Stimulated activated CD8-positive, alpha-beta memory T cell treated with anti-CD3 and anti-CD28 coated beads, Interleukin-12 subunit alpha, Interleukin-12 subunit beta, amount 100 ng/mL, for 4 hours (primary cell): ENCODE measurements around the gene GTF3C1.

Source experiments
- DNase-seq: peaks from one replicate; pipeline ENCODE4 v3.0.0-alpha.2; 2020; ENCODE audit warnings: low read depth

GTF3C1 gene

DNA sequence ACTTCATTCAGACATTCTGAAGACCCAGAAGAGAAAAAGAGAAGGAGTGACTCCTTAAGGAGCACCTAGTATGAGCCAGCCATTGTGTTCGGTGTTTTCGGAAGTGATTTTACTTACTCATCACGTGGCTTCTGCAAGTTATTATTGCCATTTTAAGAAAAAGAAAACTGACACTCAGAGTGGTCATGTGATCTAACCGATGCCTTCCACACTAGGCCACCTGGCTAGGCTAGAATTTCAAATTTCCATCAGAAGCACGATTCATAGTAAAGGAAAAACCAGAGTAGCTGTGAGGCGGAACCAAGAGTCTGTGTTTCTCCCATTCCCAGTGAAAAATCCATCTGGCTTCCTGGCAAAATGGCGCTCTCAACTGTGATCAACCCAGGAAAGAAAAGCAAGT lies 32.0 kb downstream of the GTF3C1 start:
- no peak for DNase-seq

DNA sequence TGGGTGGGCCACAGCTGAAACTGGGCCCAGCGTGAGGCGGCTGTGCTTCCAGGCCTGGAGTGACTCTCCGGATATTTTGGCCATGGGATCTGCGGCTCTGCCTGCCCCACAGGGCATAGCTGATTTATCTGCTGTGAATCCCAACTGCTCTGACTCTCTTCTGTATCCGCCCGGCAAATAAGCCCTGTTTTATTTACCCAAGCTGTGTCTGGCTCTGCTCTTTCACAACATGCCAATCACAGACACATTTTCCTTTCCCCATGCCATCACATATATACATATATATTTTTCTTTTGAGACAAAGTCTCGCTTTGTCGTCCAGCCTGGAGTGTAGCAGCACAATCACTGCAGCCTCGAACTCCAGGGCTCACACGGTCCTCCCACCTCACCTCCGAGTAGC lies 33.3 kb downstream of the GTF3C1 start:
- no peak for DNase-seq

DNA sequence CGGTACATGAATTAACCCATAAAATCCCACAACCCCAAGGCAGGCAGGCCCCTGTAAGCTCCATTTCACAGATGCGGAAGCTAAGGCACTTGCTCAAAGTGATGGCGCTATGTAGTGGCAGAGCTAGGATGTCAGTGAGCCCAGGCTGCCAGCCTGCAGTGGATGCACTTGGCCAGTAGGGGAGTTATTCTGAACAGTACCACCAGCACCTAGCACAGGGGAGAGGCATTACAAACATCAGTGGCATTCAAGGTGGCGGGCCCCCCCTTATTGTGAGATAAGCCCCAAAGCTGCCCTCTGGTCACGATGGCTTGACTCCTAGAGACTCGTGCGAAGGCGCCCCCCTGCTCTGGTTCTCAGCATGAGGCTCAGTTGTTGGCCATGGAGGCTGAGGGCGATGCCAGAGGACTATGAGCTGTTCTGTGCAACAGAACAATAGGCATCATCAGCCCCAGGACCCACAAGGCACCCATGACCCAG lies 33.8 kb downstream of the GTF3C1 start:
- DNase-seq, result no peak

DNA sequence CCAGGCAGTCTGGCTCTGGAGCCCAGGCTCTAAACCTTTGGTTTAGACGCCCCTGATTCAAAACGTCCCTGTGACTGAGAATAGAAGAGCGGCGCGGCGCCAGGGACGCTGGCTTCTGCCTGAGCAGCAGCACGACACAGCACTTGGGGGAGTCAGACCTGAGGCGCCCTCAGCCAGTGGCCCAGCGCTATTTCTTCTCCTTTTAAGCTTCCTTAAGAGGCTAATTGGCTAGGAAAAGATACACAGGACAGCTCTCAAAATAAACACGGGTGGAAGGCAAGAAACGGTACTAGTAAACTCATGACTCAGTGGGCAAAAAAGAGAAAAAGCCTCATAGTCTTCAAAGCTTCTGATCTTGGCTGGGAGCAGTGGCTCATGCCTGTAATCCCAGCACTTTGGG lies 34.9 kb downstream of the GTF3C1 start:
- DNase-seq, result no peak

DNA sequence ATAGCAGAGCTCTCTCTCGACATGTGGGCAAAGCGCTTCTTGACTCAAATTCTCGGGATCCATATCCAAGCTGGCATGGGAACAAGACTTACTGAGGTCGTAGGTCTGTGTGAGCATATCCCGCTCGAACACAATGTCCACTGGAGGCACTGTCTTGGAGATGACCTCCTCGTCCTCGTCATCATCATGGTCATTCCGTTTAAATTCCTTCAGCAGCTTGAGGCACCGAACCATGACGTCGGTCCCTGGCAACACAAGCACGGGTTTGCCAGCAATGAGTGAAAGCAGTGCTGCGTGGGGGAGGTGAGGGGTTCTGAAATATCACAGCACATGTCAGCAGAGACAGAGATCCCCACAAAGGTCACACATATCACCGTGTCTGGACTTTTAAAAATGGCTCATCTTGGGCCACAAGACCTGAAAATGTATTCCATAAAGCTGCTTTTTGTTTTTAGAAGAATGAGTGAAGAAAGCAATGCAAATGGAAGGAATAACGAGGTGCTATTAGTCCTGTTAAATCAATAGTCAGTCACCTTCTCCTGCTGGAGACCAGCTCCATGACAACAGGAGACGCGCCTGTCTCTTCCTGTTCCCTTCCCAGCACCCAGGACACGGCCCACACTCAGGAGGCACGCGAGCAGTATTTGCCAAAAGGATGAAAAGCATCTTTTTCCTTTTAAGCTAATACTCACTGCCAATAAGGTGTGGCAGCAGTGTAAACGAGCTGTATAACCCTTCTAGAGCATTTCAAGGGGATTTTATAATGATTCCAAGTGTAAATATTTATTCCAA lies 37.9 kb downstream of the GTF3C1 start:
- DNase-seq, result no peak

- no peak for DNase-seq
Observed at GRCh38 chr16:27508476-27508875, 41.2 kb downstream of the GTF3C1 start.

DNA sequence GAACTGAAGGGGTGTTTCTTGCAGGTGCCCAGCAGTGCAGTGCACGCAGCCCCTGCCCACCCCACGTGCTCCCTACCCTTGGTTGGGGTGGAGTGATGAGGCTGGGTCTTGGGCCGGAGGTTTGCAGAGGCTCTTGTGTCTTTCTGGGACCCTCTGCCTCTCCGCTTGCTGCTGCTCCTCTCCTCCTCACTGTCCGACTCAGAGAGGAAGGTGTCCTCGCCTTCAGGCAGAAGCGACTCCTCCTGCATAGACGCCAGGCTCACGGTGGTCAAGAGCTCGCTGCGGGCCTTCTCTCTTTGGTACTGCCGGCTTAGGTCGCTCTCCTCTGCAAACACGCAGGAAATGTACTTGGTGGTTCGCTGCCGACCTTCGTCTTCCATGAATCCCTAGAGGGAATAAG lies 42.9 kb downstream of the GTF3C1 start:
- DNase-seq, result no peak

- no peak for DNase-seq
Observed at GRCh38 chr16:27505297-27506236, 44.1 kb downstream of the GTF3C1 start.

DNA sequence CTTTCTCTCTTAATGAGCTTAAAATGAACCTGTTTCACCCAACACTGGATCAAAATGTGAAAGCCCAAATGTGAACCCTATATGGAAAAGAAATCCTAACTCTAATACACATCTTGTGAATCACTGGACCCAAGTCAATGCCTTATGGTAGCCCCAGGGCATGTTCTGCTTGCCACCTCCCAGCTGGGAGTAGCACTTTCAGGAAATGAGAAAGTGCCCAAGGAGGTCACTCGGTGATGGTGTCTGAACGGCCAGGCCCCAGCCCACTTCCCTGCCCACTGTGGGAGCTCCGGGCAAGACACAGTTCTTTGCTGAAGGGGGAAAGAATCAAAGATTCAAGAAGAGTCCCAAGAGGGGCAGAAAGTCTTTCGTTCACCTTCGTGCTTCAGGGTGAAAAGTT lies 46.1 kb downstream of the GTF3C1 start:
- no peak for DNase-seq

DNA sequence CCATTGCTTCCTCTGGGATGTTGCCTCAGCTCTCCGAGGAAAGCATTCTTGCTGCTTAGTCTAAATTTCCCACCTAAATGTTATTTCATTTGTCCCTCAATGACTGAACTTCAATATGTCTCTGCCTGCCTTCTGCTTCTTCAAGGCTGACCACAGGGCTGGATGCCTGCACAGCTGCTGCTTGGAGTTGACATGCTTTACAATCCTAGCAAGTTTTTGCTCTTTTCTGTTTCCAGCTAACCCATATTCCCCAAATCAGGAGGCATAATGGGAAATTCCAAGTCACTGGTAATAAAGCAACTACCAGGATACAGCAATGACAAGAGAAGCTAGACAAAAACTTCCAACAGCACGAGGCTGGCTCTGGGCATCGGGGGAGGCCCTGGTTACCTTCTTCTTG lies 48.9 kb downstream of the GTF3C1 start:
- no peak for DNase-seq

- DNase-seq, result no peak
Observed at GRCh38 chr16:27499659-27500055, 50.1 kb downstream of the GTF3C1 start.

- DNase-seq, result no peak
Observed at GRCh38 chr16:27498916-27499658, 50.6 kb downstream of the GTF3C1 start.

GRCh38 chr16:27498031-27498825 lies 51.5 kb downstream of the GTF3C1 start:
- DNase-seq, result no peak

DNA sequence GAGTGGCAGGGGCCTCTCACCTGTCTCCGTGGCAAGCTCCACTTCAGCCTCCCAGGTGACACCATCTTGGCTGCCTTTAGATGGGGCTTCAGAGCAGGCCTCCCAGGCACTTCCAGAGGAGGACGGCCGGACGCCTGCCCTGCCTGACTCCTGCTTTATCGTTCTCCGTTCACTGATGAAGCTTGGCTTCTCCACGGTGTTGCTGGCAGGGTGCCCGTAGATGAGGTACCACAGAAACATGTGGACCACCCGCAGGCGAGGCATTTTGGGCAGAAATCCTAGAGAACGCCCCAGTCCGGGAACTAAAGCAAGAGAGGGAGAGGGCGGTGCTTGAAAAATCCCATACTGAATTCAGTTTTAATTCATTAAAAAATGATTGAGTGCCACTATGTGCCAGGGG lies 54.5 kb downstream of the GTF3C1 start:
- no peak for DNase-seq

DNA sequence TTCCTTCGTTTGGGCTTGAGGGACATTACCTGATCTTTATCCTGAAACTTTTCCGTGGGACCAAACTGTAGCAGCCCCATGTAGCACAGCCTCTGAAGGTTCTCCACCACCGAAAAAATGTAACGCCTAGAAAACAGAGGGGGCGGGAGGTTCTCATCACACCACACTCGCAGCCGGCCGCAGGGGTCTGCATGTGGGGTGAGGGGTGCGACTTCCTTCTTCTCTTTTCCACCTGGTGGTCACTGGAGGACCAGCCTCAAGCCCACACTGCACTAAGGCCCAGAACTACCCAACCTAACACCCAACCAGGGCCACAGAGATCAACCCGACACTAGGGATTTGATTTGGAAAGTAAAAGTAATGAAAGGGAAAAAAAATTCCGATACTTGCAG lies 57.1 kb downstream of the GTF3C1 start:
- no peak for DNase-seq

GRCh38 chr16:27491894-27492587 lies 57.7 kb downstream of the GTF3C1 start:
- no peak for DNase-seq

- no peak for DNase-seq
Observed at GRCh38 chr16:27489906-27490305, 59.8 kb downstream of the GTF3C1 start.

DNA sequence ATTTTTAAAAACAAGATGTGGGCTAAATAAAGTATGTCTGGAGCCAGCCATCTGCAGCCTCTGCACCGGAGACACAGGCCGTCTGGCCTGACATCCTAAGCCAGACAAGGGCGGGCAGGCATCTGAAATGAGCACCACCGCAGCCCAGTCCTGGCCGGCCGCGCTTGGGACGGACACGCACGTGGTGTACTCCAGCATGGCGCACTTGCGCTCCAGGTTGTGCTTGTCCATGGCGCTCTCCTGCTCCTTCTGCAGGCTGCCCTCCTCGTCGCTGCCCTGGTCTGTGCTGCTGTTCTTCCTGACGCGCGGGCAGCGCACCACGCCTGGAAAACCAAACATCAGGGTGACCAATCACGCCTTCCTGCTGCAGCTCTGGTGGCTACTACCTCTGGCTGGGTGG lies 60.3 kb downstream of the GTF3C1 start:
- no peak for DNase-seq

- DNase-seq, result no peak
Observed at GRCh38 chr16:27486760-27487159, 63.0 kb downstream of the GTF3C1 start.

DNA sequence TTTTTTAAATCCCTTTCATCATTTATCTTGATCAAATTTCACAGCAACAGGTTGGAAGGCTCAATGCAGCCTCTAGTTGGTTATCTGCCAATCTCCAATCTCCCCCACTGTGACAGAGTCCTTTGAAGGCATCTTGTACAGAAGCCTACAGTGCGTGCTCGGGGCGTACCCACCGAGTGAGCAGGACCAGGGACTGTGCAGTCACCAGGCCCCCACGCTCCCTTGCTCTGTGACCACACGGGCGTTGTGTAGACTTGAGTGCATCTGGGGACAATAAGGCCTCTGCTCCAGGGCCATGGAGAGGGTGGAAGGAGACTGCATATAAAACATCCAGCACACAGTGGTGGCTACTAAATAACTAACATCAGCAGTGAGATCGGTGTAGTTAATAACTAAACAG lies 63.4 kb downstream of the GTF3C1 start:
- DNase-seq, result no peak

GRCh38 chr16:27485811-27486210 lies 63.9 kb downstream of the GTF3C1 start:
- DNase-seq, result no peak
